ENCODE results near the gene SVIL. TPM values are rescaled to one million over a fixed set of nuclear protein-coding genes. Genes with fewer than 3 reads are reported as not detected.
"Not testable (repeated sequence)": the region's sequence is repeated elsewhere in the genome, so short reads cannot be mapped to it uniquely, and the experiment has no call there.

Gene SVIL
- total and polyA plus RNA-seq, 4 experiments from 2014 or later: 1.1 to 31.2 (median 22.0) TPM

DNA sequence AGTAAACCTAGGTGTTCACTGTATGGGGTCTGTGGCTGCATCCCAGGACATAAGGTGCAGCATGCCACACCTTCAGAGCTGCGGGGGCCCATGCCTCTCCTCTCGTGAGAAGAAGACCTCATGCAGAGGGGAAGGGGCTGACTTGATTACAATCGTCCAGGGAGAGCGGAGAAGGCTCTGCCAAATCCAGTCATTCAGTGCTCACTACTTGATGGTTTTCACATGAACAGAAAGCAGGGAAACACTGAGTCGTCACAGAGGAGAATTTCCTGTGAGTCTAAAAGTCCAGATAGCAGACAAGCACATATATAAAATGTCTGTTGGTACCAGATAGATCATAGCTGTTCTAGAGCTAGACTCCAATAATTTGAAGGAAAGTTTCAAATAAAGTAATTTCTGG is 52.0 kb downstream of the SVIL start:
- Mint-ChIP-seq H3K4me1 (peaks cover 6 to 32% (median 11%) of the 10 kb centered on the region in 4 donors), H3K36me3 (peaks cover 9 to 28% of the 10 kb centered on the region in 2 donors)
- intact Hi-C loops (cut with micrococcal nuclease); POLR2A ChIA-PET (ENCODE audit: partially characterized antibody); H3K27ac Mint-ChIP-seq; H3K4me3 ChIP-seq (ENCODE audit: low read length in 2 of 2); H3K9me3 Mint-ChIP-seq; H3K27ac ChIP-seq (ENCODE audit: low read depth, low read length); H3K27me3 Mint-ChIP-seq; H3K27me3 ChIP-seq (ENCODE audit: insufficient read depth, low read length); DNase-seq; H3K4me3 Mint-ChIP-seq; H3K9me3 ChIP-seq (ENCODE audit: control insufficient read depth in 1 of 2, low read length in 2 of 2); H3K4me1 ChIP-seq (ENCODE audit: insufficient read depth, low read length); H3K36me3 ChIP-seq (ENCODE audit: insufficient read depth, low read length): not testable (repeated sequence)
- CTCF ChIA-PET (ENCODE audit: partially characterized antibody): interaction anchor here (1.0 kb wide), 1 partner anchor 8 kb away, joined by 4 read pairs; no protein-coding TSS in a partner anchor

DNA sequence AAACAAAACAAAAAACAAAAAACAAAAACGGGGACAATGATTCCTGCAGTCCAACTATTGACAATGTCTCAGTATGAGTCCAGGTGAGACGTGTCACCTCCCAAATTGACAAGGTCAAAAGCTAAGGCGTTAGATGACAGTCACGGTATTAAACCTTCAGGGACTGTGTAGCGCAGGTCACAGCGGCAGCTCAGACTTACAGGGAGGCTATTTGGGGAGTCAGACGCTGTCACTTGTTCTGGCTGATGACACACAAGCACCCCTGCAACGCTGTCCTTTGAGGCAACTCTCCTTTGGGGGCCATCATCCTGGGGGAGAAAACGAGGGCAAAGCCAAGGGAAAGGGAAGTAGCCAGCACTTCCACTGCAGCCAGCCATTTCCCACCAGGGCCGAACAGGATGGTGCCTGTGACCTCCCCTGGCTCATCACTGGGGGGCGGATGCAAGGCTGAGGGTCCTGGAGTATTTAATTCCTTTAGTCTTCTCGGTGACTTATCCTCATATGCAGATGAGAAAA is 55.3 kb downstream of the SVIL start:
- Histone ChIP-seq H3K36me3 (ENCODE audit: insufficient read depth, low read length) (no peaks in the 10 kb centered on the region), H3K4me1 (ENCODE audit: insufficient read depth, low read length) (no peaks in the 10 kb centered on the region), H3K27me3 (ENCODE audit: insufficient read depth, low read length) (no peaks in the 10 kb centered on the region), H3K9me3 (ENCODE audit: control insufficient read depth in 1 of 2, low read length in 2 of 2) (no peaks in the 10 kb centered on the region), H3K27ac (ENCODE audit: low read depth, low read length) (no peak overlapping the region), H3K4me3 (ENCODE audit: low read length in 2 of 2) (no peak overlapping the region)
- no peak overlapping the region for H3K4me3 Mint-ChIP-seq
- peaks cover 6 to 23% (median 8%) of the 10 kb centered on the region in 4 donors for H3K4me1 Mint-ChIP-seq
- H3K36me3 Mint-ChIP-seq: peaks cover 19 to 27% of the 10 kb centered on the region in 2 donors
- H3K27ac Mint-ChIP-seq: no peak overlapping the region
- H3K27me3 Mint-ChIP-seq: no peaks in the 10 kb centered on the region
- H3K9me3 Mint-ChIP-seq: no peaks in the 10 kb centered on the region
- ChIA-PET POLR2A (ENCODE audit: partially characterized antibody) (interaction anchor here (0.8 kb wide), 1 partner anchor 28 kb away, joined by 3 read pairs; no protein-coding TSS in a partner anchor), CTCF (ENCODE audit: partially characterized antibody) (interaction anchor here (1.4 to 1.8 kb wide), 2 partner anchors 11 kb away, joined by 4 read pairs; no protein-coding TSS in a partner anchor)
- intact Hi-C loops (cut with micrococcal nuclease): no loop called here
- DNase-seq: no peak

DNA sequence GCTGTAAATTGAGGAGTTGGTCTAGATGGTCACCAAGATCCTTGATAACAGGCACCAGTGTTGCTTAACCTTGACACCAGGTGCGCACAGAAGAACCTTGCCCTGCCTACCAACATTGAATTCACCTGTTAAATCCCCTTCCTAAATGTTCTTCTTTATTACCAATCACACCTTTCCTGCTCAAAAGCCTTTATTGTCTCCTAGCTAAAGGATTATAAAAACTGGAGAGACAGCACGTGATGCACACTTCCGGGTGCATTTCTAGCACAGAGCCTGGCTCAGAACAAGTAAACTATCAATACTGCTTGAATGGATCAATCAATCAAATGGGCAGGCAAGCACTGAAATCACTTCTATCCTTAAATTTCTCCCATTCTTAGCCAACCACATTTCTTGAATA is 56.3 kb downstream of the SVIL start:
- Mint-ChIP-seq H3K9me3 (no peaks in the 10 kb centered on the region), H3K36me3 (peaks cover 16 to 24% of the 10 kb centered on the region in 2 donors), H3K27me3 (no peaks in the 10 kb centered on the region), H3K4me1 (peaks cover 0 to 12% (median 4%) of the 10 kb centered on the region in 4 donors), H3K27ac (no peak overlapping the region), H3K4me3 (no peak overlapping the region)
- ChIA-PET POLR2A (ENCODE audit: partially characterized antibody) (interaction anchor here (0.8 kb wide), 1 partner anchor 29 kb away, joined by 3 read pairs; no protein-coding TSS in a partner anchor), CTCF (ENCODE audit: partially characterized antibody) (interaction anchor here (0.9 to 1.4 kb wide), 2 partner anchors 12 to 16 kb away, joined by 3 to 4 read pairs; no protein-coding TSS in a partner anchor)
- H3K9me3 ChIP-seq (ENCODE audit: control insufficient read depth in 1 of 2, low read length in 2 of 2): no peaks in the 10 kb centered on the region
- intact Hi-C loops (cut with micrococcal nuclease): no loop called here
- H3K4me1 ChIP-seq (ENCODE audit: insufficient read depth, low read length): no peaks in the 10 kb centered on the region
- no peaks in the 10 kb centered on the region for H3K36me3 ChIP-seq (ENCODE audit: insufficient read depth, low read length)
- H3K27ac ChIP-seq (ENCODE audit: low read depth, low read length): no peak overlapping the region
- no peak for DNase-seq
- H3K4me3 ChIP-seq (ENCODE audit: low read length in 2 of 2): no peak overlapping the region
- no peaks in the 10 kb centered on the region for H3K27me3 ChIP-seq (ENCODE audit: insufficient read depth, low read length)

DNA sequence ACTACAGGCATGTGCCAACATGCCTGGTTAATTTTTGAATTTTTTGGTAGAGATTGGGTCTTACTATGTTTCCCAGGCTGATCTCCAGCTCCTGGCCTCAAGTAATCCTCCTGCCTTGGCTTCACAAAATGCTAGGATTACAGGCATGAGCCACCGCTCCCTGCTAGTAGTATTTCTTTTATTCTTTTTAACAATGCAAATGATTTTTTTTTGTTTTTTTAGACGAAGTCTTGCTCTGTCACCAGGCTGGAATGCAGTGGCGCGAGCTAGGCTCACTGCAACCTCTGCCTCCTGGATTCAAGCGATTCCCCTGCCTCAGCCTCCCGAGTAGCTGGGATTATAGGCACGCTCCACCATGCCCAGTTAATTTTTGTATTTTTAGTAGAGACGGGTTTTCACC is 58.1 kb downstream of the SVIL start:
- POLR2A ChIA-PET (ENCODE audit: partially characterized antibody): no interaction called here
- Histone ChIP-seq H3K4me3 (ENCODE audit: low read length in 2 of 2) (no peak overlapping the region), H3K4me1 (ENCODE audit: insufficient read depth, low read length) (no peaks in the 10 kb centered on the region), H3K36me3 (ENCODE audit: insufficient read depth, low read length) (no peaks in the 10 kb centered on the region), H3K27ac (ENCODE audit: low read depth, low read length) (no peak overlapping the region), H3K9me3 (ENCODE audit: control insufficient read depth in 1 of 2, low read length in 2 of 2) (no peaks in the 10 kb centered on the region), H3K27me3 (ENCODE audit: insufficient read depth, low read length) (no peaks in the 10 kb centered on the region)
- Mint-ChIP-seq H3K27me3 (no peaks in the 10 kb centered on the region), H3K4me3 (no peak overlapping the region), H3K36me3 (peaks cover 13 to 20% of the 10 kb centered on the region in 2 donors), H3K27ac (no peak overlapping the region), H3K4me1 (peaks cover 0 to 1% (median under 1%) of the 10 kb centered on the region in 4 donors), H3K9me3 (no peaks in the 10 kb centered on the region)
- CTCF ChIA-PET (ENCODE audit: partially characterized antibody): no interaction called here
- DNase-seq: no peak
- intact Hi-C loops (cut with micrococcal nuclease): no loop called here

- no peaks in the 10 kb centered on the region for H3K9me3 Mint-ChIP-seq
- Histone ChIP-seq H3K36me3 (ENCODE audit: insufficient read depth, low read length) (no peaks in the 10 kb centered on the region), H3K4me3 (ENCODE audit: low read length in 2 of 2) (no peak overlapping the region), H3K4me1 (ENCODE audit: insufficient read depth, low read length) (no peaks in the 10 kb centered on the region), H3K9me3 (ENCODE audit: control insufficient read depth in 1 of 2, low read length in 2 of 2) (no peaks in the 10 kb centered on the region), H3K27me3 (ENCODE audit: insufficient read depth, low read length) (no peaks in the 10 kb centered on the region), H3K27ac (ENCODE audit: low read depth, low read length) (no peak overlapping the region)
- ChIA-PET POLR2A (ENCODE audit: partially characterized antibody) (no interaction called here), CTCF (ENCODE audit: partially characterized antibody) (interaction anchor here (1.3 kb wide), 1 partner anchor 16 kb away, joined by 7 read pairs; no protein-coding TSS in a partner anchor)
- DNase-seq: no peak
- no peak overlapping the region for H3K27ac Mint-ChIP-seq
- intact Hi-C loops (cut with micrococcal nuclease): no loop called here
- H3K4me1 Mint-ChIP-seq: peaks cover 0 to 2% (median under 1%) of the 10 kb centered on the region in 4 donors
- no peak overlapping the region for H3K4me3 Mint-ChIP-seq
- H3K36me3 Mint-ChIP-seq: peaks cover 13 to 19% of the 10 kb centered on the region in 2 donors
- H3K27me3 Mint-ChIP-seq: no peaks in the 10 kb centered on the region
Observed at GRCh38 chr10:29575098-29575455, 59.7 kb downstream of the SVIL start.

DNA sequence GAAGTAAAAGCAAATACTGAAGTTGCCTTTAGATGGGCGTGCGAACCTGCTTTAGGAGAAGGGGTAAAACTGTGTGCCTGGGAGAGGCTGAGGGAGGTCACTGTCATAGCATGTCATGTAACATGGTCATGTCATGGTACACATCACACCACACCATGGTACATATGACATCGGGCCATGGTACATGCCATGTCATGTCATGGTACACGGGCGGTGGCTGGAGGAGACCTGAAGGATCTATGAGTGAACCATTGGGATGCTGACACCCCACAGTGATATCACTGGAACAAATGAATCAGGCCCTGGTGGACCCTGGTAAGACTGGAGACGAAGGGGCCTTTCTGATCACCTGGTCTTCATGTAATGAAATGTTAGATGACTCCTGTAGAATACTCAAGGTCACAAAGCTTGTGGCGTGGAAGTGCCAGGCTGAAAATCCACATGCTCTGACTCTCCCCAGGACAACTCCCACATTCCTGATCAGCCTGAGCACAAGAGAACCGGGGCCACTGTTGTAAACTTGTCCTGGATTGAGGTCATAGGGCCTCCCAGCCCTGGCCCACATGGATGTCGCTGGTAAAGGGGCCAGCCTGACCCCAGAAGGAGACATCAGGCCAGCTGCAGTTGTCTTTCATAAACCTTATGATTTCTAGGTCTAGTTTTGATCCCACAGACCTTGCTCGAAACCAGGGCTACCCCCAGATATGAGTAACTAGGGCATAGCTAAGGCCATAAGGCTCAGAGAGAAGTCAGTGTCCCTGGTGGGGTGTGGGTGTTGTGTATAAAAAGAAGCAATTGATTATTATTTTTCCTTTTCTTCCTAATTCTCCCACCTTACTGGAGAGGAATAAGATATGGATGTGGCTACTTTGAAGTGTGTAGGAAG is 60.3 kb downstream of the SVIL start:
- H3K9me3 Mint-ChIP-seq; H3K4me3 Mint-ChIP-seq; H3K36me3 ChIP-seq (ENCODE audit: insufficient read depth, low read length); H3K27me3 Mint-ChIP-seq; H3K9me3 ChIP-seq (ENCODE audit: control insufficient read depth in 1 of 2, low read length in 2 of 2); H3K4me1 Mint-ChIP-seq; H3K4me1 ChIP-seq (ENCODE audit: insufficient read depth, low read length); DNase-seq; H3K4me3 ChIP-seq (ENCODE audit: low read length in 2 of 2); intact Hi-C loops (cut with micrococcal nuclease); POLR2A ChIA-PET (ENCODE audit: partially characterized antibody); H3K27me3 ChIP-seq (ENCODE audit: insufficient read depth, low read length); H3K27ac ChIP-seq (ENCODE audit: low read depth, low read length): not testable (repeated sequence)
- Mint-ChIP-seq H3K27ac (peak overlapping the region in 1 of 7 donors; percentile 37), H3K36me3 (peaks cover 13 to 19% of the 10 kb centered on the region in 2 donors)
- CTCF ChIA-PET (ENCODE audit: partially characterized antibody): interaction anchor here (1.3 kb wide), 1 partner anchor 17 kb away, joined by 7 read pairs; no protein-coding TSS in a partner anchor

DNA sequence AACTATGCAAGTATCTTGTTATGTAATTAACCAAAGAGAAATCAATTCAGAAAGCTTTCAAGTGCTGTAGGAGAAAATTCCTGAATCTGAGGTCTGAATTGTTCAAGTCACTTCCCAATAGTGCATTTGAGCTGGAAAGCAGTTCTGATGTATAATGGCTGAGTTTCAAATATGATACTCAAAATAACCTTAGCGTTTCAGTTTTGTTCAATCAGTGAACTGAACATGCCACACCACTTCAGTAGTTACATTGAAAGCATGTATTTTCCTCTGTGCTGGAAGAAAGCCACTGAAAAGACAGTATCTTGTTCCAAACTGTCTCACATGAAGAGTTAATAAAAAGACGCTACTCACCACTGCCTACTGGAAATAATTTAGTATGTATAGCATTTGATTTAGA is 64.5 kb downstream of the SVIL start:
- H3K27me3 ChIP-seq (ENCODE audit: insufficient read depth, low read length); H3K4me3 ChIP-seq (ENCODE audit: low read length in 2 of 2); H3K27me3 Mint-ChIP-seq; H3K36me3 ChIP-seq (ENCODE audit: insufficient read depth, low read length); H3K27ac ChIP-seq (ENCODE audit: low read depth, low read length); H3K9me3 ChIP-seq (ENCODE audit: control insufficient read depth in 1 of 2, low read length in 2 of 2); intact Hi-C loops (cut with micrococcal nuclease); H3K9me3 Mint-ChIP-seq; H3K4me1 Mint-ChIP-seq; POLR2A ChIA-PET (ENCODE audit: partially characterized antibody); H3K4me3 Mint-ChIP-seq; H3K4me1 ChIP-seq (ENCODE audit: insufficient read depth, low read length); DNase-seq; H3K27ac Mint-ChIP-seq: not testable (repeated sequence)
- CTCF ChIA-PET (ENCODE audit: partially characterized antibody): interaction anchor here (0.7 to 1.0 kb wide), 2 partner anchors 21 to 74 kb away, joined by 3 to 4 read pairs; no protein-coding TSS in a partner anchor
- H3K36me3 Mint-ChIP-seq: peaks cover 17 to 19% of the 10 kb centered on the region in 2 donors
